WTC11 (cell line): ENCODE measurements around the gene SLC22A8.

Experiments used
- NR2C2 ChIP-seq: sonication (generic); formaldehyde crosslinking; IDR thresholded peaks from 2 replicates; pipeline ENCODE4 v1.8.0; 2022; ENCODE audit warnings: mild to moderate bottlenecking, missing genetic modification reagents
- SP1 ChIP-seq: sonication (generic); formaldehyde crosslinking; conservative IDR thresholded peaks from 2 replicates; pipeline ENCODE4 v1.8.1; 2022; ENCODE audit warnings: missing genetic modification reagents
- TCF7 ChIP-seq: sonication (generic); formaldehyde crosslinking; IDR thresholded peaks from 2 replicates; pipeline ENCODE4 v1.8.0; 2022; ENCODE audit warnings: mild to moderate bottlenecking, low read depth, missing genetic modification reagents, moderate library complexity
- TEAD4 ChIP-seq: sonication (generic); formaldehyde crosslinking; IDR thresholded peaks from 2 replicates; pipeline ENCODE4 v1.8.0; 2022; ENCODE audit warnings: mild to moderate bottlenecking, missing genetic modification reagents
- ZNF317 ChIP-seq: sonication (generic); formaldehyde crosslinking; IDR thresholded peaks from 2 replicates; pipeline ENCODE4 v1.8.1; 2023; ENCODE audit warnings: low read depth, mild to moderate bottlenecking, moderate library complexity, missing genetic modification reagents, borderline replicate concordance
- TF ChIP-seq, protein P1 (sequence below): sonication (generic); formaldehyde crosslinking; IDR thresholded peaks from 2 replicates; pipeline ENCODE4 v1.8.0; 2022; ENCODE audit warnings: mild to moderate bottlenecking, missing genetic modification reagents
- TF ChIP-seq, protein P2 (sequence below): fragments of 200-600 bp; IDR thresholded peaks from 2 replicates; pipeline ENCODE4 v1.8.0; 2022; ENCODE audit warnings: antibody characterized with exemption

- TF ChIP-seq, protein P1, sequence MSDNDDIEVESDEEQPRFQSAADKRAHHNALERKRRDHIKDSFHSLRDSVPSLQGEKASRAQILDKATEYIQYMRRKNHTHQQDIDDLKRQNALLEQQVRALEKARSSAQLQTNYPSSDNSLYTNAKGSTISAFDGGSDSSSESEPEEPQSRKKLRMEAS (CRISPR knock-in tag): no peak
- TF ChIP-seq, protein P2, sequence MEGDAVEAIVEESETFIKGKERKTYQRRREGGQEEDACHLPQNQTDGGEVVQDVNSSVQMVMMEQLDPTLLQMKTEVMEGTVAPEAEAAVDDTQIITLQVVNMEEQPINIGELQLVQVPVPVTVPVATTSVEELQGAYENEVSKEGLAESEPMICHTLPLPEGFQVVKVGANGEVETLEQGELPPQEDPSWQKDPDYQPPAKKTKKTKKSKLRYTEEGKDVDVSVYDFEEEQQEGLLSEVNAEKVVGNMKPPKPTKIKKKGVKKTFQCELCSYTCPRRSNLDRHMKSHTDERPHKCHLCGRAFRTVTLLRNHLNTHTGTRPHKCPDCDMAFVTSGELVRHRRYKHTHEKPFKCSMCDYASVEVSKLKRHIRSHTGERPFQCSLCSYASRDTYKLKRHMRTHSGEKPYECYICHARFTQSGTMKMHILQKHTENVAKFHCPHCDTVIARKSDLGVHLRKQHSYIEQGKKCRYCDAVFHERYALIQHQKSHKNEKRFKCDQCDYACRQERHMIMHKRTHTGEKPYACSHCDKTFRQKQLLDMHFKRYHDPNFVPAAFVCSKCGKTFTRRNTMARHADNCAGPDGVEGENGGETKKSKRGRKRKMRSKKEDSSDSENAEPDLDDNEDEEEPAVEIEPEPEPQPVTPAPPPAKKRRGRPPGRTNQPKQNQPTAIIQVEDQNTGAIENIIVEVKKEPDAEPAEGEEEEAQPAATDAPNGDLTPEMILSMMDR: no peak
- TF ChIP-seq NR2C2 (CRISPR knock-in tag): no peak
- no peak for TF ChIP-seq TEAD4 (CRISPR knock-in tag)
- TF ChIP-seq ZNF317 (CRISPR knock-in tag): no peak
- TF ChIP-seq SP1: no peak
- TF ChIP-seq TCF7: no peak
These were observed 1.1 kb downstream of the SLC22A8 start for GRCh38 chr11:63014408-63015055.
